ENCODE data around the gene MEIS2.

MEIS2 gene

DNA sequence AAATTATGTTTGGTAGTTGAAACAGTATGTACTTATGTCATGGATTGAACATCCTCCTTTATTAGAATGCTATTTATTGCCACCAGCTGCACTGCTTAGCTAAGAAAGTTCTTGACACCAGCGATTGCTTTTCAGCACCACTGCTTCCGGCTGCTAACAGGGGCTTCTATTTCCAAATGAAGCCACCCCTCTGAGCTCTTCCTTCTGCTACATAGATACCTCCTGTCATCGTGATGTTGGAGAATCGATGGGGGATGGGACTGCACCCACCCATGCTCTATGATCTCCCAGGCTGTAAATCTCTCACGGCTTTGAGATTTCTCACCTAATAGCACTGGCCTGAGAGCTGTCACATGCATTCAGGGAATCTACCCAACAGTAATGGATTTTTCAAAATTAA lies 259.2 kb downstream of the MEIS2 start:
- no peak overlapping the region for H3K4me3 ChIP-seq (ENCODE audit: low read depth, low read length)
- TF ChIP-seq, protein P1, sequence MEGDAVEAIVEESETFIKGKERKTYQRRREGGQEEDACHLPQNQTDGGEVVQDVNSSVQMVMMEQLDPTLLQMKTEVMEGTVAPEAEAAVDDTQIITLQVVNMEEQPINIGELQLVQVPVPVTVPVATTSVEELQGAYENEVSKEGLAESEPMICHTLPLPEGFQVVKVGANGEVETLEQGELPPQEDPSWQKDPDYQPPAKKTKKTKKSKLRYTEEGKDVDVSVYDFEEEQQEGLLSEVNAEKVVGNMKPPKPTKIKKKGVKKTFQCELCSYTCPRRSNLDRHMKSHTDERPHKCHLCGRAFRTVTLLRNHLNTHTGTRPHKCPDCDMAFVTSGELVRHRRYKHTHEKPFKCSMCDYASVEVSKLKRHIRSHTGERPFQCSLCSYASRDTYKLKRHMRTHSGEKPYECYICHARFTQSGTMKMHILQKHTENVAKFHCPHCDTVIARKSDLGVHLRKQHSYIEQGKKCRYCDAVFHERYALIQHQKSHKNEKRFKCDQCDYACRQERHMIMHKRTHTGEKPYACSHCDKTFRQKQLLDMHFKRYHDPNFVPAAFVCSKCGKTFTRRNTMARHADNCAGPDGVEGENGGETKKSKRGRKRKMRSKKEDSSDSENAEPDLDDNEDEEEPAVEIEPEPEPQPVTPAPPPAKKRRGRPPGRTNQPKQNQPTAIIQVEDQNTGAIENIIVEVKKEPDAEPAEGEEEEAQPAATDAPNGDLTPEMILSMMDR (IDR thresholded peaks at IDR 0.05; ENCODE audit: low read depth, low read length), result no peak
- TF ChIP-seq MYC (IDR thresholded peaks at IDR 0.05; ENCODE audit: low read depth, low read length), result no peak
- TF ChIP-seq, protein P2, sequence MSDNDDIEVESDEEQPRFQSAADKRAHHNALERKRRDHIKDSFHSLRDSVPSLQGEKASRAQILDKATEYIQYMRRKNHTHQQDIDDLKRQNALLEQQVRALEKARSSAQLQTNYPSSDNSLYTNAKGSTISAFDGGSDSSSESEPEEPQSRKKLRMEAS (IDR thresholded peaks at IDR 0.05; ENCODE audit: low read depth, low read length), result no peak
- TF ChIP-seq POLR2A (IDR thresholded peaks at IDR 0.05; ENCODE audit: extremely low read depth, insufficient read length), result no peak
- no peak for DNase-seq (ENCODE audit: low read depth)

All from NB4 (cell line).